Suprapubic skin (tissue), 4 donors: ENCODE measurements around the gene GATAD2B. TPM values are rescaled to one million over a fixed set of nuclear protein-coding genes. Genes with fewer than 3 reads are reported as not detected.
A peak's percentile ranks its signal among the peaks of the same experiment; 100 is the strongest.

ENCODE experiments used
- DNase-seq, 2 donors: peaks; one replicate each; pipeline ENCODE4 v3.0.0-alpha.2; 2019; ENCODE audit warnings: low spot score in 2 of 2
- H3K27ac ChIP-seq: fragments of 200-600 bp; sonication (generic); one replicate; pipeline ENCODE4 v1.5.1; 2019
- H3K27me3 ChIP-seq: fragments of 200-600 bp; sonication (generic); one replicate; pipeline ENCODE4 v1.5.1; 2019
- H3K36me3 ChIP-seq: fragments of 200-600 bp; sonication (generic); one replicate; pipeline ENCODE4 v1.5.1; 2019
- H3K4me1 ChIP-seq: fragments of 200-600 bp; sonication (generic); one replicate; pipeline ENCODE4 v1.5.1; 2019
- H3K4me3 ChIP-seq: fragments of 200-600 bp; sonication (generic); one replicate; pipeline ENCODE4 v1.5.1; 2019; ENCODE audit warnings: mild to moderate bottlenecking
- H3K9me3 ChIP-seq: fragments of 200-600 bp; sonication (generic); one replicate; pipeline ENCODE4 v1.5.1; 2019
- CTCF ChIP-seq, 2 donors: fragments of 200-600 bp in 1 of 2; fragments of 450-650 bp in 1 of 2; sonication (generic) in 1 of 2; IDR thresholded peaks; one replicate each; pipeline ENCODE4 v1.5.1; 2016 to 2019; ENCODE audit warnings: antibody characterized with exemption in 2 of 2, mild to moderate bottlenecking in 1 of 2, moderate library complexity in 1 of 2
- EP300 ChIP-seq: sonication (generic); formaldehyde crosslinking; IDR thresholded peaks from one replicate; pipeline ENCODE4 v1.6.1; 2017; ENCODE audit warnings: antibody characterized with exemption
- POLR2A ChIP-seq, 2 donors: fragments of 450-650 bp; IDR thresholded peaks; one replicate each; pipeline ENCODE4 v1.6.1; 2017; ENCODE audit warnings: antibody characterized with exemption in 2 of 2, mild to moderate bottlenecking in 2 of 2, moderate library complexity in 2 of 2
- POLR2AphosphoS5 ChIP-seq, 3 donors: sonication (generic); formaldehyde crosslinking; IDR thresholded peaks; one replicate each; pipeline ENCODE4 v1.6.1; 2017; ENCODE audit warnings: antibody characterized with exemption in 3 of 3
- WGBS: methylation state at CpG from one replicate; pipeline ENCODE4 v1.1.5; 2018; 5-methylcytosine and 5-hydroxymethylcytosine counted together
- total RNA-seq, 4 donors: library from RNA; depleted of rRNA; stranded (reverse); fragments of >200 nt; gene quantifications; one replicate each; pipeline ENCODE4 v1.1.0, GENCODE V29; 2016

GATAD2B gene
- total RNA-seq, 4 donors from 2014 or later: 25.5 to 64.5 (median 37.1) TPM

GRCh38 chr1:153961421-153961820, 38.6 kb upstream of the GATAD2B start:
- Histone ChIP-seq H3K36me3 (peaks cover 16% of the 10 kb centered on the region), H3K4me1 (peaks cover 77% of the 10 kb centered on the region), H3K27me3 (no peaks in the 10 kb centered on the region), H3K4me3 (peak overlapping the region; percentile 70), H3K9me3 (no peaks in the 10 kb centered on the region), H3K27ac (peak overlapping the region; percentile 95)
- 68% methylated on average over 4 of the region's 4 CpGs for WGBS
- TF ChIP-seq CTCF (IDR thresholded peaks at IDR 0.05) (no peak), POLR2AphosphoS5 (IDR thresholded peaks at IDR 0.05) (no peak), EP300 (no peak), POLR2A (IDR thresholded peaks at IDR 0.05) (no peak)
- no peak for DNase-seq

GRCh38 chr1:153960206-153960605, 37.4 kb upstream of the GATAD2B start:
- Histone ChIP-seq H3K36me3 (peaks cover 16% of the 10 kb centered on the region), H3K4me1 (peaks cover 77% of the 10 kb centered on the region), H3K27me3 (no peaks in the 10 kb centered on the region), H3K27ac (peak overlapping the region; percentile 92), H3K9me3 (no peaks in the 10 kb centered on the region), H3K4me3 (no peak overlapping the region)
- 75% methylated on average over 8 of the region's 11 CpGs for WGBS
- no peak for DNase-seq
- TF ChIP-seq POLR2A (IDR thresholded peaks at IDR 0.05) (no peak), POLR2AphosphoS5 (IDR thresholded peaks at IDR 0.05) (no peak), EP300 (no peak), CTCF (IDR thresholded peaks at IDR 0.05) (no peak)

- H3K27me3 ChIP-seq: no peaks in the 10 kb centered on the region
- no peak for TF ChIP-seq POLR2AphosphoS5 (IDR thresholded peaks at IDR 0.05)
- TF ChIP-seq CTCF (IDR thresholded peaks at IDR 0.05): no peak
- no peak for TF ChIP-seq POLR2A (IDR thresholded peaks at IDR 0.05)
- TF ChIP-seq EP300: no peak
- H3K9me3 ChIP-seq: no peaks in the 10 kb centered on the region
- peak overlapping the region; percentile 92 for H3K27ac ChIP-seq
- 60% methylated on average over 3 of the region's 3 CpGs for WGBS
- peaks cover 76% of the 10 kb centered on the region for H3K4me1 ChIP-seq
- DNase-seq: no peak
- H3K4me3 ChIP-seq: no peak overlapping the region
- H3K36me3 ChIP-seq: peaks cover 22% of the 10 kb centered on the region
These were observed 36.7 kb upstream of the GATAD2B start for GRCh38 chr1:153959454-153959853.

- H3K4me3 ChIP-seq: peak overlapping the region; percentile 96
These were observed 36.1 kb upstream of the GATAD2B start for GRCh38 chr1:153958961-153959260.

More at GRCh38 chr1:153958961-153959260, 36.1 kb upstream of the GATAD2B start:
- DNase-seq: no peak
- H3K4me1 ChIP-seq: peaks cover 71% of the 10 kb centered on the region
- peaks cover 27% of the 10 kb centered on the region for H3K36me3 ChIP-seq
- H3K27me3 ChIP-seq: no peaks in the 10 kb centered on the region
- TF ChIP-seq CTCF (IDR thresholded peaks at IDR 0.05): no peak
- no peak for TF ChIP-seq POLR2A (IDR thresholded peaks at IDR 0.05)
- no peak for TF ChIP-seq POLR2AphosphoS5 (IDR thresholded peaks at IDR 0.05)
- TF ChIP-seq EP300: no peak
- H3K9me3 ChIP-seq: no peaks in the 10 kb centered on the region
- 14% methylated on average over 4 of the region's 4 CpGs for WGBS
- peak overlapping the region; percentile 92 for H3K27ac ChIP-seq
